ENCODE results near the gene DPYSL3.
A peak's percentile ranks its signal among the peaks of the same experiment; 100 is the strongest.

The DPYSL3 gene

GRCh38 chr5:147437161-147437596 is 72.7 kb downstream of the DPYSL3 start:
- DNase-seq (ENCODE audit: low read depth): peak; percentile 60

GRCh38 chr5:147436596-147436995 is 73.3 kb downstream of the DPYSL3 start:
- DNase-seq (ENCODE audit: low read depth): no peak

GRCh38 chr5:147434049-147434448 is 75.8 kb downstream of the DPYSL3 start:
- no peak for DNase-seq (ENCODE audit: low read depth)

- no peak for DNase-seq (ENCODE audit: low read depth)
Observed at GRCh38 chr5:147432323-147432722, 77.5 kb downstream of the DPYSL3 start.

GRCh38 chr5:147431586-147431985 is 78.3 kb downstream of the DPYSL3 start:
- no peak for DNase-seq (ENCODE audit: low read depth)

GRCh38 chr5:147430628-147431027 is 79.2 kb downstream of the DPYSL3 start:
- no peak for DNase-seq (ENCODE audit: low read depth)

- DNase-seq (ENCODE audit: low read depth): no peak
Observed at GRCh38 chr5:147427521-147428401, 82.1 kb downstream of the DPYSL3 start.

- no peak for DNase-seq (ENCODE audit: low read depth)
Observed at GRCh38 chr5:147426640-147427327, 83.1 kb downstream of the DPYSL3 start.

GRCh38 chr5:147418613-147419012 is 91.3 kb downstream of the DPYSL3 start:
- DNase-seq (ENCODE audit: low read depth): no peak

- DNase-seq (ENCODE audit: low read depth): no peak
Observed at GRCh38 chr5:147417135-147417813, 92.6 kb downstream of the DPYSL3 start.

GRCh38 chr5:147415651-147416050 is 94.2 kb downstream of the DPYSL3 start:
- DNase-seq (ENCODE audit: low read depth): no peak

- DNase-seq (ENCODE audit: low read depth): no peak
Observed at GRCh38 chr5:147413266-147413665, 96.6 kb downstream of the DPYSL3 start.

GRCh38 chr5:147412561-147412960 is 97.3 kb downstream of the DPYSL3 start:
- no peak for DNase-seq (ENCODE audit: low read depth)

GRCh38 chr5:147411359-147412319 is 98.2 kb downstream of the DPYSL3 start:
- DNase-seq (ENCODE audit: low read depth): no peak

- no peak for DNase-seq (ENCODE audit: low read depth)
Observed at GRCh38 chr5:147410496-147411358, 99.1 kb downstream of the DPYSL3 start.

GRCh38 chr5:147408980-147409379 is 100.9 kb downstream of the DPYSL3 start:
- no peak for DNase-seq (ENCODE audit: low read depth)

- peak; percentile 51 for DNase-seq (ENCODE audit: low read depth)
Observed at GRCh38 chr5:147407094-147407681, 102.7 kb downstream of the DPYSL3 start.

- DNase-seq (ENCODE audit: low read depth): no peak
Observed at GRCh38 chr5:147406636-147407035, 103.2 kb downstream of the DPYSL3 start.

- no peak for DNase-seq (ENCODE audit: low read depth)
Observed at GRCh38 chr5:147404706-147405105, 105.2 kb downstream of the DPYSL3 start.

Measured in non-pigmented ciliary epithelial cell (primary cell).